A172 (cell line): ENCODE results near the gene ADAMTSL1. TPM values are rescaled to one million over a fixed set of nuclear protein-coding genes. Genes with fewer than 3 reads are reported as not detected.

Source experiments
- DNase-seq: peaks from one replicate; pipeline ENCODE4 v3.0.0-alpha.2; 2015; ENCODE audit warnings: low spot score
- total RNA-seq: library from RNA; depleted of rRNA; stranded (reverse); fragments of >200 nt; shearing (Covaris generic); gene quantifications from 2 replicates; pipeline ENCODE4 v1.2.3, GENCODE V29; 2014

The ADAMTSL1 gene
- total RNA-seq, 1 experiment from 2014 or later, result 11.4 TPM

GRCh38 chr9:18698992-18699391 is 225.0 kb downstream of the ADAMTSL1 start:
- no peak for DNase-seq

- no peak for DNase-seq
Observed at GRCh38 chr9:18699764-18700163, 225.8 kb downstream of the ADAMTSL1 start.

- no peak for DNase-seq
Observed at GRCh38 chr9:18700714-18701113, 226.8 kb downstream of the ADAMTSL1 start.

- DNase-seq, result no peak
Observed at GRCh38 chr9:18703151-18703900, 229.4 kb downstream of the ADAMTSL1 start.

- DNase-seq, result no peak
Observed at GRCh38 chr9:18703901-18704379, 230.0 kb downstream of the ADAMTSL1 start.

- no peak for DNase-seq
Observed at GRCh38 chr9:18705796-18706392, 231.9 kb downstream of the ADAMTSL1 start.

- DNase-seq, result no peak
Observed at GRCh38 chr9:18706648-18707047, 232.7 kb downstream of the ADAMTSL1 start.

- no peak for DNase-seq
Observed at GRCh38 chr9:18707061-18707461, 233.1 kb downstream of the ADAMTSL1 start.

- DNase-seq, result no peak
Observed at GRCh38 chr9:18707489-18708205, 233.7 kb downstream of the ADAMTSL1 start.

GRCh38 chr9:18708429-18708828 is 234.5 kb downstream of the ADAMTSL1 start:
- no peak for DNase-seq

- no peak for DNase-seq
Observed at GRCh38 chr9:18710065-18710464, 236.1 kb downstream of the ADAMTSL1 start.

GRCh38 chr9:18717759-18718158 is 243.8 kb downstream of the ADAMTSL1 start:
- no peak for DNase-seq

GRCh38 chr9:18718393-18718792 is 244.4 kb downstream of the ADAMTSL1 start:
- DNase-seq, result no peak

GRCh38 chr9:18718932-18719331 is 245.0 kb downstream of the ADAMTSL1 start:
- DNase-seq, result no peak

GRCh38 chr9:18720691-18721090 is 246.7 kb downstream of the ADAMTSL1 start:
- no peak for DNase-seq

GRCh38 chr9:18721267-18721994 is 247.5 kb downstream of the ADAMTSL1 start:
- no peak for DNase-seq

GRCh38 chr9:18721995-18722310 is 248.0 kb downstream of the ADAMTSL1 start:
- no peak for DNase-seq

GRCh38 chr9:18722882-18723281 is 248.9 kb downstream of the ADAMTSL1 start:
- no peak for DNase-seq

GRCh38 chr9:18723366-18723765 is 249.4 kb downstream of the ADAMTSL1 start:
- DNase-seq, result no peak

- no peak for DNase-seq
Observed at GRCh38 chr9:18726546-18726945, 252.6 kb downstream of the ADAMTSL1 start.

- no peak for DNase-seq
Observed at GRCh38 chr9:18727904-18728303, 254.0 kb downstream of the ADAMTSL1 start.

- no peak for DNase-seq
Observed at GRCh38 chr9:18728642-18729041, 254.7 kb downstream of the ADAMTSL1 start.
